HepG2 (cell line): Measurements from ENCODE around the gene TMEM214. TPM values are rescaled to one million over a fixed set of nuclear protein-coding genes. Genes with fewer than 3 reads are reported as not detected.

Experiments
- CBFB ChIP-seq: sonication (generic); formaldehyde crosslinking; IDR thresholded peaks from 2 replicates; pipeline ENCODE4 v1.4.0; 2020; ENCODE audit warnings: missing genetic modification reagents
- EHMT2 ChIP-seq: fragments of 200-600 bp; sonication (generic); IDR thresholded peaks from 2 replicates; pipeline ENCODE4 v1.7.0; 2017; ENCODE audit warnings: antibody characterized with exemption, low read depth, low read length, borderline replicate concordance
- KDM4B ChIP-seq: sonication (generic); formaldehyde crosslinking; IDR thresholded peaks from 2 replicates; pipeline ENCODE4 v1.4.0; 2020; ENCODE audit warnings: missing genetic modification reagents
- MTF1 ChIP-seq: sonication (generic); formaldehyde crosslinking; IDR thresholded peaks from 2 replicates; pipeline ENCODE4 v1.5.0; 2020; ENCODE audit warnings: missing genetic modification reagents
- SKI ChIP-seq: fragments of 450-650 bp; IDR thresholded peaks from one replicate; pipeline ENCODE4 v1.6.1; 2018; ENCODE audit warnings: mild to moderate bottlenecking; ENCODE audit not compliant: partially characterized antibody
- U2AF1 ChIP-seq: fragments of 200-400 bp; formaldehyde crosslinking; optimal IDR thresholded peaks from 2 replicates; pipeline ENCODE3; 2017; ENCODE audit warnings: mild to moderate bottlenecking, low read depth, low read length
- U2AF2 ChIP-seq: fragments of 200-400 bp; formaldehyde crosslinking; IDR thresholded peaks from 2 replicates; pipeline ENCODE4 v1.6.1; 2017; ENCODE audit warnings: low read depth, mild to moderate bottlenecking, low read length
- ZNF224 ChIP-seq: sonication (generic); formaldehyde crosslinking; IDR thresholded peaks from 2 replicates; pipeline ENCODE4 v1.5.0; 2020; ENCODE audit warnings: mild to moderate bottlenecking, missing genetic modification reagents
- ZNF552 ChIP-seq: sonication (generic); formaldehyde crosslinking; IDR thresholded peaks from 2 replicates; pipeline ENCODE4 v1.9.0; 2022; ENCODE audit warnings: missing genetic modification reagents, mild to moderate bottlenecking, borderline replicate concordance
- ZNF558 ChIP-seq: sonication (generic); formaldehyde crosslinking; IDR thresholded peaks from 2 replicates; pipeline ENCODE4 v1.9.0; 2022; ENCODE audit warnings: mild to moderate bottlenecking, missing genetic modification reagents, borderline replicate concordance
- polyA plus RNA-seq, 8 experiments: library from polyadenylated mRNA; depleted of rRNA in 3 of 8; stranded (reverse) in 7 of 8; unstranded in 1 of 8; fragments of >200 nt; fragmentation: Illumina TruSeq in 4 of 8; extraction: Trizol in 4 of 8; gene quantifications; 2 replicates each; pipeline versions ENCODE4 v1.2.1 to v1.2.3, GENCODE V29; 2011 to 2016; ENCODE audit warnings: low read depth in 4 of 8, missing spikeins in 1 of 8, mixed read lengths in 1 of 8; ENCODE audit not compliant: insufficient read depth in 1 of 8
- total RNA-seq, 5 experiments: library from RNA; depleted of rRNA; stranded (reverse); fragments of >200 nt; fragmentation: Illumina TruSeq; extraction: Trizol; gene quantifications; 2 replicates each; pipeline ENCODE4 v1.2.3, GENCODE V29; 2016; ENCODE audit warnings: low read depth in 1 of 5
- TF ChIP-seq, protein P1 (sequence below): IDR thresholded peaks from 2 replicates; pipeline ENCODE4 v1.6.1; 2016; ENCODE audit warnings: missing compliant biosample characterization, missing genetic modification reagents, borderline replicate concordance
- TF ChIP-seq, protein P2 (sequence below), 2 experiments: sonication (generic) in 1 of 2; formaldehyde crosslinking in 1 of 2; IDR thresholded peaks; 2 replicates each; pipeline versions ENCODE4 v1.4.0 to v1.6.1; 2018 to 2020; ENCODE audit warnings: missing genetic modification reagents in 2 of 2, borderline replicate concordance in 1 of 2, low read depth in 1 of 2, mild to moderate bottlenecking in 1 of 2, missing biosample characterization in 1 of 2
- TF ChIP-seq, protein P3 (sequence below), 2 experiments: sonication (generic) in 1 of 2; formaldehyde crosslinking in 1 of 2; IDR thresholded peaks; 2 replicates each; pipeline versions ENCODE4 v1.6.1 to v1.9.0; 2014 to 2022; ENCODE audit warnings: antibody characterized with exemption in 1 of 2, borderline replicate concordance in 1 of 2, inconsistent platforms in 1 of 2, low read depth in 1 of 2, missing genetic modification reagents in 1 of 2
- TF ChIP-seq, protein P4 (sequence below), 2 experiments: IDR thresholded peaks; 2 replicates each; pipeline ENCODE4 v1.6.1; 2011 to 2012; ENCODE audit warnings: low read length in 2 of 2, borderline replicate concordance in 1 of 2, low read depth in 1 of 2, mild to moderate bottlenecking in 1 of 2, moderate library complexity in 1 of 2

Gene TMEM214
- total and polyA plus RNA-seq, 2 of the 13 experiments (the other 11 are each of a cell fraction or from before 2014, with no cell fraction given), result 58.3 to 132 TPM

DNA sequence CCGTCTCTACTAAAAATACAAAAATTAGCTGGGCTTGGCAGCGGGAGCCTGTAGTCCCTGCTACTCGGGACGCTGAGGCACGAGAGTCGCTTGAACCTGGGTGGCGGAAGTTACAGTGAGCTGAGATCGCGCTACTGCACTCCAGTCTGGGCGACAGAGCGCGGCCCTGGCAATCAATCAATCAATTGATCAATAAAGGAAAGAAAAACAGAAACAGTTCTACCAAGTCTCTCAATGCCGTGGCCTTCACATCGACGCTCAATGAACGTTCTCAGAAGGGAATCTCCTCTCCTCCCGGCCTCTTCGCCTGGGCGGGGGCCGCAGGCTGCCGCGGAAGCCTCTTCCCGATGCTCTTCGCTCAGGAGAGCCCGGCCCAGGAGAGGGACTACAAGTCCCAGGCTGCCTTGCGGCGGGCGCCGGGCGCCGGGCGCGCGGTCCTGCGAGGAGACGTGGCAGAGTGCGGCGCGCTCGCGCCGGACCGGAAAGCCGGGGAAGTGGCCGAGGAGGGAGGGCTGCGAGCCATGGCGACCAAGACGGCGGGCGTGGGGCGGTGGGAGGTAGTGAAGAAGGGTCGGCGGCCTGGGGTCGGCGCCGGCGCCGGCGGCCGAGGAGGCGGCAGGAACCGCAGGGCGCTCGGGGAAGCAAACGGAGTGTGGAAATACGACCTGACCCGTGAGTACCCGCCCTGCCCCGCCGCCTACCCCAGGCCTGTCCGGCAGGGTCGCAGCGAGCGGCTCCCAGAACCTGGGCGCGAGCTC, at the start of gene TMEM214 (continued):
- no peak for TF ChIP-seq ZNF224
- TF ChIP-seq EHMT2, result no peak
- TF ChIP-seq, protein P1, sequence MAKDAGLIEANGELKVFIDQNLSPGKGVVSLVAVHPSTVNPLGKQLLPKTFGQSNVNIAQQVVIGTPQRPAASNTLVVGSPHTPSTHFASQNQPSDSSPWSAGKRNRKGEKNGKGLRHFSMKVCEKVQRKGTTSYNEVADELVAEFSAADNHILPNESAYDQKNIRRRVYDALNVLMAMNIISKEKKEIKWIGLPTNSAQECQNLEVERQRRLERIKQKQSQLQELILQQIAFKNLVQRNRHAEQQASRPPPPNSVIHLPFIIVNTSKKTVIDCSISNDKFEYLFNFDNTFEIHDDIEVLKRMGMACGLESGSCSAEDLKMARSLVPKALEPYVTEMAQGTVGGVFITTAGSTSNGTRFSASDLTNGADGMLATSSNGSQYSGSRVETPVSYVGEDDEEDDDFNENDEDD (CRISPR knock-in tag), result peak; percentile 89
- TF ChIP-seq, protein P2, sequence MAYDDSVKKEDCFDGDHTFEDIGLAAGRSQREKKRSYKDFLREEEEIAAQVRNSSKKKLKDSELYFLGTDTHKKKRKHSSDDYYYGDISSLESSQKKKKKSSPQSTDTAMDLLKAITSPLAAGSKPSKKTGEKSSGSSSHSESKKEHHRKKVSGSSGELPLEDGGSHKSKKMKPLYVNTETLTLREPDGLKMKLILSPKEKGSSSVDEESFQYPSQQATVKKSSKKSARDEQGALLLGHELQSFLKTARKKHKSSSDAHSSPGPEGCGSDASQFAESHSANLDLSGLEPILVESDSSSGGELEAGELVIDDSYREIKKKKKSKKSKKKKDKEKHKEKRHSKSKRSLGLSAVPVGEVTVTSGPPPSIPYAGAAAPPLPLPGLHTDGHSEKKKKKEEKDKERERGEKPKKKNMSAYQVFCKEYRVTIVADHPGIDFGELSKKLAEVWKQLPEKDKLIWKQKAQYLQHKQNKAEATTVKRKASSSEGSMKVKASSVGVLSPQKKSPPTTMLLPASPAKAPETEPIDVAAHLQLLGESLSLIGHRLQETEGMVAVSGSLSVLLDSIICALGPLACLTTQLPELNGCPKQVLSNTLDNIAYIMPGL (CRISPR knock-in tag; IDR thresholded peaks at IDR 0.05; ENCODE audit: borderline replicate concordance in 1 of 2, low read depth in 1 of 2), result peak; percentile 90 to 98
- no peak for TF ChIP-seq U2AF2
- TF ChIP-seq U2AF1, result no peak
- TF ChIP-seq CBFB, result peak; percentile 57; the same call in 1 of the 2 replicates
- no peak for TF ChIP-seq ZNF558 (CRISPR knock-in tag)
- TF ChIP-seq, protein P3, sequence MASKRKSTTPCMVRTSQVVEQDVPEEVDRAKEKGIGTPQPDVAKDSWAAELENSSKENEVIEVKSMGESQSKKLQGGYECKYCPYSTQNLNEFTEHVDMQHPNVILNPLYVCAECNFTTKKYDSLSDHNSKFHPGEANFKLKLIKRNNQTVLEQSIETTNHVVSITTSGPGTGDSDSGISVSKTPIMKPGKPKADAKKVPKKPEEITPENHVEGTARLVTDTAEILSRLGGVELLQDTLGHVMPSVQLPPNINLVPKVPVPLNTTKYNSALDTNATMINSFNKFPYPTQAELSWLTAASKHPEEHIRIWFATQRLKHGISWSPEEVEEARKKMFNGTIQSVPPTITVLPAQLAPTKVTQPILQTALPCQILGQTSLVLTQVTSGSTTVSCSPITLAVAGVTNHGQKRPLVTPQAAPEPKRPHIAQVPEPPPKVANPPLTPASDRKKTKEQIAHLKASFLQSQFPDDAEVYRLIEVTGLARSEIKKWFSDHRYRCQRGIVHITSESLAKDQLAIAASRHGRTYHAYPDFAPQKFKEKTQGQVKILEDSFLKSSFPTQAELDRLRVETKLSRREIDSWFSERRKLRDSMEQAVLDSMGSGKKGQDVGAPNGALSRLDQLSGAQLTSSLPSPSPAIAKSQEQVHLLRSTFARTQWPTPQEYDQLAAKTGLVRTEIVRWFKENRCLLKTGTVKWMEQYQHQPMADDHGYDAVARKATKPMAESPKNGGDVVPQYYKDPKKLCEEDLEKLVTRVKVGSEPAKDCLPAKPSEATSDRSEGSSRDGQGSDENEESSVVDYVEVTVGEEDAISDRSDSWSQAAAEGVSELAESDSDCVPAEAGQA (IDR thresholded peaks at IDR 0.05; ENCODE audit: low read depth), result peak; percentile 78; the same call in 1 of the 2 replicates
- TF ChIP-seq, protein P3 (CRISPR knock-in tag; IDR thresholded peaks at IDR 0.05; ENCODE audit: borderline replicate concordance), result peak; percentile 88; the same call in 1 of the 2 replicates
- TF ChIP-seq KDM4B (CRISPR knock-in tag), result peak; percentile 32; the same call in 1 of the 2 replicates
- no peak; the same call in 1 of the 2 replicates for TF ChIP-seq ZNF552
- peak; percentile 68 for TF ChIP-seq SKI
- TF ChIP-seq, protein P4, sequence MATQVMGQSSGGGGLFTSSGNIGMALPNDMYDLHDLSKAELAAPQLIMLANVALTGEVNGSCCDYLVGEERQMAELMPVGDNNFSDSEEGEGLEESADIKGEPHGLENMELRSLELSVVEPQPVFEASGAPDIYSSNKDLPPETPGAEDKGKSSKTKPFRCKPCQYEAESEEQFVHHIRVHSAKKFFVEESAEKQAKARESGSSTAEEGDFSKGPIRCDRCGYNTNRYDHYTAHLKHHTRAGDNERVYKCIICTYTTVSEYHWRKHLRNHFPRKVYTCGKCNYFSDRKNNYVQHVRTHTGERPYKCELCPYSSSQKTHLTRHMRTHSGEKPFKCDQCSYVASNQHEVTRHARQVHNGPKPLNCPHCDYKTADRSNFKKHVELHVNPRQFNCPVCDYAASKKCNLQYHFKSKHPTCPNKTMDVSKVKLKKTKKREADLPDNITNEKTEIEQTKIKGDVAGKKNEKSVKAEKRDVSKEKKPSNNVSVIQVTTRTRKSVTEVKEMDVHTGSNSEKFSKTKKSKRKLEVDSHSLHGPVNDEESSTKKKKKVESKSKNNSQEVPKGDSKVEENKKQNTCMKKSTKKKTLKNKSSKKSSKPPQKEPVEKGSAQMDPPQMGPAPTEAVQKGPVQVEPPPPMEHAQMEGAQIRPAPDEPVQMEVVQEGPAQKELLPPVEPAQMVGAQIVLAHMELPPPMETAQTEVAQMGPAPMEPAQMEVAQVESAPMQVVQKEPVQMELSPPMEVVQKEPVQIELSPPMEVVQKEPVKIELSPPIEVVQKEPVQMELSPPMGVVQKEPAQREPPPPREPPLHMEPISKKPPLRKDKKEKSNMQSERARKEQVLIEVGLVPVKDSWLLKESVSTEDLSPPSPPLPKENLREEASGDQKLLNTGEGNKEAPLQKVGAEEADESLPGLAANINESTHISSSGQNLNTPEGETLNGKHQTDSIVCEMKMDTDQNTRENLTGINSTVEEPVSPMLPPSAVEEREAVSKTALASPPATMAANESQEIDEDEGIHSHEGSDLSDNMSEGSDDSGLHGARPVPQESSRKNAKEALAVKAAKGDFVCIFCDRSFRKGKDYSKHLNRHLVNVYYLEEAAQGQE (IDR thresholded peaks at IDR 0.05; ENCODE audit: borderline replicate concordance in 1 of 2, low read depth in 1 of 2, low read length in 2 of 2), result peak in 1 of 2 experiments; percentile 75; a peak in 1 of 4 replicates
- TF ChIP-seq MTF1 (CRISPR knock-in tag), result peak; percentile 53; the same call in 1 of the 2 replicates
